WTC11 (cell line): Measurements from ENCODE around the gene CISTR. TPM values are rescaled to one million over a fixed set of nuclear protein-coding genes. Genes with fewer than 3 reads are reported as not detected.

ENCODE experiments used
- ATAC-seq: fragments of 200-7000 bp; cut with Tn5 transposase; 2 replicates; pipeline ENCODE4 v1.10.0; 2021; ENCODE audit warnings: mild to moderate bottlenecking, moderate library complexity
- CTCF ChIA-PET: fragments of 300-600 bp; sonication (Branson Sonifier 250); formaldehyde crosslinking; loops from one replicate; lab custom pipeline; 2021; ENCODE audit warnings: antibody characterized with exemption; lab: Charles Lee
- POLR2A ChIA-PET: fragments of 350-600 bp; sonication (Branson Sonifier 250); formaldehyde crosslinking; loops from one replicate; lab custom pipeline; 2021; ENCODE audit warnings: antibody characterized with exemption; lab: Charles Lee
- DNase-seq: peaks from one replicate; pipeline ENCODE4 v3.0.0; 2021; ENCODE audit warnings: low spot score
- H3K27ac Mint-ChIP-seq: 2 replicates; pipeline ENCODE4 v1.8.0; 2021; ENCODE audit warnings: mixed read lengths
- H3K27me3 Mint-ChIP-seq: 2 replicates; pipeline ENCODE4 v1.8.0; 2021; ENCODE audit warnings: low read depth, mild to moderate bottlenecking, moderate library complexity, mixed read lengths
- H3K36me3 Mint-ChIP-seq: 2 replicates; pipeline ENCODE4 v1.8.0; 2021; ENCODE audit warnings: mixed read lengths
- H3K4me1 Mint-ChIP-seq: 2 replicates; pipeline ENCODE4 v1.8.0; 2022; ENCODE audit warnings: mixed read lengths
- H3K4me3 Mint-ChIP-seq: 2 replicates; pipeline ENCODE4 v1.8.0; 2021; ENCODE audit warnings: mild to moderate bottlenecking, moderate library complexity, mixed read lengths
- H3K9me3 Mint-ChIP-seq: 2 replicates; pipeline ENCODE4 v1.8.0; 2021; ENCODE audit warnings: mixed read lengths
- AR ChIP-seq: fragments of 250-450 bp; sonication (Bioruptor Pico); IDR thresholded peaks from 2 replicates; pipeline ENCODE4 v1.9.0; 2021; ENCODE audit warnings: mild to moderate bottlenecking
- ARID4B ChIP-seq: sonication (generic); formaldehyde crosslinking; IDR thresholded peaks from 2 replicates; pipeline ENCODE4 v1.8.0; 2023; ENCODE audit warnings: missing genetic modification reagents, mild to moderate bottlenecking, borderline replicate concordance
- ATF1 ChIP-seq: sonication (generic); formaldehyde crosslinking; IDR thresholded peaks from 2 replicates; pipeline ENCODE4 v1.8.1; 2023; ENCODE audit warnings: mild to moderate bottlenecking, moderate library complexity, missing genetic modification reagents
- E2F4 ChIP-seq: sonication (generic); formaldehyde crosslinking; IDR thresholded peaks from 2 replicates; pipeline ENCODE4 v1.8.1; 2022; ENCODE audit warnings: low read depth, mild to moderate bottlenecking, moderate library complexity, missing genetic modification reagents, borderline replicate concordance
- EMX1 ChIP-seq: fragments of 250-450 bp; sonication (Bioruptor Pico); IDR thresholded peaks from 2 replicates; pipeline ENCODE4 v1.8.0; 2021; ENCODE audit warnings: mild to moderate bottlenecking
- FOXP4 ChIP-seq: sonication (generic); formaldehyde crosslinking; IDR thresholded peaks from 2 replicates; pipeline ENCODE4 v1.8.0; 2022; ENCODE audit warnings: mild to moderate bottlenecking, missing genetic modification reagents
- JAZF1 ChIP-seq: fragments of 250-450 bp; sonication (Bioruptor Pico); IDR thresholded peaks from 2 replicates; pipeline ENCODE4 v1.9.0; 2021; ENCODE audit warnings: moderate library complexity, mild to moderate bottlenecking, inconsistent platforms
- MXD4 ChIP-seq: fragments of 250-450 bp; sonication (Bioruptor Pico); IDR thresholded peaks from 2 replicates; pipeline ENCODE4 v1.8.0; 2021; ENCODE audit warnings: mild to moderate bottlenecking, moderate library complexity, borderline replicate concordance
- SMAD4 ChIP-seq: sonication (generic); formaldehyde crosslinking; IDR thresholded peaks from 2 replicates; pipeline ENCODE4 v1.8.0; 2022; ENCODE audit warnings: mild to moderate bottlenecking, missing genetic modification reagents
- TP53 ChIP-seq: sonication (generic); formaldehyde crosslinking; IDR thresholded peaks from 2 replicates; pipeline ENCODE4 v1.8.1; 2023; ENCODE audit warnings: mild to moderate bottlenecking, missing genetic modification reagents
- ZSCAN18 ChIP-seq: fragments of 250-450 bp; sonication (Bioruptor Pico); IDR thresholded peaks from 2 replicates; pipeline ENCODE4 v2.1.2; 2022; ENCODE audit warnings: mild to moderate bottlenecking, moderate library complexity
- total RNA-seq: library from RNA; stranded (reverse); gene quantifications from 3 replicates; pipeline ENCODE4 v1.2.3, GENCODE V29; 2021
- TF ChIP-seq, protein P1 (sequence below): sonication (generic); formaldehyde crosslinking; IDR thresholded peaks from 2 replicates; pipeline ENCODE4 v1.8.0; 2023; ENCODE audit warnings: mild to moderate bottlenecking, missing genetic modification reagents
- TF ChIP-seq, protein P2 (sequence below): sonication (generic); formaldehyde crosslinking; IDR thresholded peaks from 2 replicates; pipeline ENCODE4 v1.8.0; 2022; ENCODE audit warnings: mild to moderate bottlenecking, missing genetic modification reagents
- TF ChIP-seq, protein P3 (sequence below): sonication (generic); formaldehyde crosslinking; IDR thresholded peaks from 2 replicates; pipeline ENCODE4 v1.8.1; 2023; ENCODE audit warnings: mild to moderate bottlenecking, missing genetic modification reagents, moderate library complexity
- TF ChIP-seq, protein P4 (sequence below): sonication (generic); formaldehyde crosslinking; IDR thresholded peaks from 2 replicates; pipeline ENCODE4 v1.8.1; 2023; ENCODE audit warnings: mild to moderate bottlenecking, missing genetic modification reagents, moderate library complexity

Gene CISTR
- total RNA-seq, 1 experiment from 2014 or later = 0.81 TPM

DNA sequence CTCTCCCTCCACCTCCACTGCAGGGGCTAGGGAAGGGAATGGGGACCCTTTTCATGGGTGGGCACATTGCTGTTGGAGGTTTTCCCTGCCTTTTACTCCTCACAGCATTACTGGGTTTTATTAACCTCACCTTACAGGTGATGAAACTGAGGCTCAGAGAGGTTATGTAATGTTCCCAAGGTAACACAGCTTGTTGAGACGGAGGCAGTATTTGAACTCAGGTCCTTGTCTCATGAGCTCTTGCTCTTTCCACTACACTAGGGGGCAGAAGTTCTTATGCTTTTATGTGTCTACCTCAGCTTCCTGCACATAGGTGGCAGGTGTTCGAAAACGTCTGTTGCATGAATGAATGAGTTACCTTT, 11.7 kb downstream of the CISTR start (continued):
- no peak for TF ChIP-seq ARID4B (CRISPR knock-in tag)
- TF ChIP-seq FOXP4 (CRISPR knock-in tag) = no peak
- TF ChIP-seq ZSCAN18 = no peak

DNA sequence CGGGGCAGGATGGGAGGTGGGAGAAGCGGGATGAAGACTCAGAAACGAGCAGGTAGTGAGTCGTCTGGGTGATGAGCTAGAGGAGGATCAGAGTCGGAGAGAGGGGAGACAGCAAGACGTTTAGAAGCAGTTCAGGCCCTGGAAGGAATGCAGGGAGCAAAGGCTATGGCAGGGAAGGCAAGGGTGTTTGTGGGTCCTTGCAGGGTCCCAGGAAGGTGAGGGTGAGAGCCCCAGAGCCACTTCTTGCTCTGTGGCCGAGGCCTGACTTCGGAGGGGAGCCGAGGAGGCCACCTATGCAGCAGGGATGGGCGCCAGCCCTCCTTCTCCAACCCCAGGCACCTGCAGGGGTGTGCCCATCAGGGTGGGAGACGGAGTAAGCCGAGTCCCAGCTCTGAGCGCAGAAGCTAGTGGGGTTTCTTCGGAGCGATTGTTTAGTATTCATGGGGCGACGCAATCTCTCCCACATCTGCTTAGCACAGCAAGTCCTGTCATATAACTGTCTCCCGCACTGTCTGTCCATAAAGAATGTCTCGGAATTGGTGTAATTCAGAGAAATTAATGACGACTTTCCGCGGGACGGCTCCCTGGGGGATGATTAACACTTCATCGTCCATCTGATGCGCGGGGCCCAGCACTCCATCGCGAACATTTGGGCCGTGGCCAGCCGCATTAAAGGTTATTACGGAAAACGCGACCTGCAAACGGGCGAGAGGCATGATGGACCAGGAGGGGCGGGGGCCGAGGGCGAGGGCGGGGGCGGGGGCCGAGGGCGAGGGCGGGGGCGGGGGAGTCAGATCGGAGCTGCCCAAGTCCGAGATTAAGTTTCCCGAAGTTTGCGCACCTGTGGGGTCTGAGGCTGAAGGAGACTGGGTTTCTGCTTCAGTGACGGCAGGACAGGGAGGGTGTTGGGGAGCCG, 12.3 kb downstream of the CISTR start:
- Mint-ChIP-seq H3K9me3 (no peaks in the 10 kb centered on the region), H3K27me3 (no peaks in the 10 kb centered on the region; the same call in 1 of the 2 replicates), H3K4me3 (no peak overlapping the region), H3K4me1 (peaks cover 26% of the 10 kb centered on the region), H3K27ac (no peak overlapping the region), H3K36me3 (no peaks in the 10 kb centered on the region)
- ChIA-PET CTCF (interaction anchor here (0.8 to 13.8 kb wide), 12 partner anchors 6 to 418 kb away, joined by 3 to 232 read pairs (median 4); partner anchors contain the start of genes AAAS and CISTR), POLR2A (interaction anchor here (0.5 to 1.4 kb wide), 3 partner anchors 11 to 240 kb away, joined by 3 to 5 read pairs (median 5); no protein-coding TSS in a partner anchor)
- no peak for DNase-seq
- peak; percentile 10 for ATAC-seq
- TF ChIP-seq EMX1 (CRISPR knock-in tag) = no peak
- TF ChIP-seq, protein P1, sequence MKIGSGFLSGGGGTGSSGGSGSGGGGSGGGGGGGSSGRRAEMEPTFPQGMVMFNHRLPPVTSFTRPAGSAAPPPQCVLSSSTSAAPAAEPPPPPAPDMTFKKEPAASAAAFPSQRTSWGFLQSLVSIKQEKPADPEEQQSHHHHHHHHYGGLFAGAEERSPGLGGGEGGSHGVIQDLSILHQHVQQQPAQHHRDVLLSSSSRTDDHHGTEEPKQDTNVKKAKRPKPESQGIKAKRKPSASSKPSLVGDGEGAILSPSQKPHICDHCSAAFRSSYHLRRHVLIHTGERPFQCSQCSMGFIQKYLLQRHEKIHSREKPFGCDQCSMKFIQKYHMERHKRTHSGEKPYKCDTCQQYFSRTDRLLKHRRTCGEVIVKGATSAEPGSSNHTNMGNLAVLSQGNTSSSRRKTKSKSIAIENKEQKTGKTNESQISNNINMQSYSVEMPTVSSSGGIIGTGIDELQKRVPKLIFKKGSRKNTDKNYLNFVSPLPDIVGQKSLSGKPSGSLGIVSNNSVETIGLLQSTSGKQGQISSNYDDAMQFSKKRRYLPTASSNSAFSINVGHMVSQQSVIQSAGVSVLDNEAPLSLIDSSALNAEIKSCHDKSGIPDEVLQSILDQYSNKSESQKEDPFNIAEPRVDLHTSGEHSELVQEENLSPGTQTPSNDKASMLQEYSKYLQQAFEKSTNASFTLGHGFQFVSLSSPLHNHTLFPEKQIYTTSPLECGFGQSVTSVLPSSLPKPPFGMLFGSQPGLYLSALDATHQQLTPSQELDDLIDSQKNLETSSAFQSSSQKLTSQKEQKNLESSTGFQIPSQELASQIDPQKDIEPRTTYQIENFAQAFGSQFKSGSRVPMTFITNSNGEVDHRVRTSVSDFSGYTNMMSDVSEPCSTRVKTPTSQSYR (CRISPR knock-in tag) = no peak
- no peak for TF ChIP-seq ATF1
- no peak for TF ChIP-seq MXD4 (CRISPR knock-in tag)
- no peak for TF ChIP-seq E2F4 (CRISPR knock-in tag)
- TF ChIP-seq AR (CRISPR knock-in tag) = no peak
- TF ChIP-seq SMAD4 (CRISPR knock-in tag) = no peak
- TF ChIP-seq, protein P2, sequence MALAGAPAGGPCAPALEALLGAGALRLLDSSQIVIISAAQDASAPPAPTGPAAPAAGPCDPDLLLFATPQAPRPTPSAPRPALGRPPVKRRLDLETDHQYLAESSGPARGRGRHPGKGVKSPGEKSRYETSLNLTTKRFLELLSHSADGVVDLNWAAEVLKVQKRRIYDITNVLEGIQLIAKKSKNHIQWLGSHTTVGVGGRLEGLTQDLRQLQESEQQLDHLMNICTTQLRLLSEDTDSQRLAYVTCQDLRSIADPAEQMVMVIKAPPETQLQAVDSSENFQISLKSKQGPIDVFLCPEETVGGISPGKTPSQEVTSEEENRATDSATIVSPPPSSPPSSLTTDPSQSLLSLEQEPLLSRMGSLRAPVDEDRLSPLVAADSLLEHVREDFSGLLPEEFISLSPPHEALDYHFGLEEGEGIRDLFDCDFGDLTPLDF (CRISPR knock-in tag) = no peak
- TF ChIP-seq TP53 (CRISPR knock-in tag) = no peak
- TF ChIP-seq, protein P3, sequence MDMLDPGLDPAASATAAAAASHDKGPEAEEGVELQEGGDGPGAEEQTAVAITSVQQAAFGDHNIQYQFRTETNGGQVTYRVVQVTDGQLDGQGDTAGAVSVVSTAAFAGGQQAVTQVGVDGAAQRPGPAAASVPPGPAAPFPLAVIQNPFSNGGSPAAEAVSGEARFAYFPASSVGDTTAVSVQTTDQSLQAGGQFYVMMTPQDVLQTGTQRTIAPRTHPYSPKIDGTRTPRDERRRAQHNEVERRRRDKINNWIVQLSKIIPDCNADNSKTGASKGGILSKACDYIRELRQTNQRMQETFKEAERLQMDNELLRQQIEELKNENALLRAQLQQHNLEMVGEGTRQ (CRISPR knock-in tag) = no peak
- TF ChIP-seq, protein P4, sequence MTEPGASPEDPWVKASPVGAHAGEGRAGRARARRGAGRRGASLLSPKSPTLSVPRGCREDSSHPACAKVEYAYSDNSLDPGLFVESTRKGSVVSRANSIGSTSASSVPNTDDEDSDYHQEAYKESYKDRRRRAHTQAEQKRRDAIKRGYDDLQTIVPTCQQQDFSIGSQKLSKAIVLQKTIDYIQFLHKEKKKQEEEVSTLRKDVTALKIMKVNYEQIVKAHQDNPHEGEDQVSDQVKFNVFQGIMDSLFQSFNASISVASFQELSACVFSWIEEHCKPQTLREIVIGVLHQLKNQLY (CRISPR knock-in tag) = no peak
- no peak for TF ChIP-seq JAZF1
